Measurements from ENCODE around the gene MRPL12. TPM values are rescaled to one million over a fixed set of nuclear protein-coding genes. Genes with fewer than 3 reads are reported as not detected.

Gene MRPL12
- total and polyA plus RNA-seq, 2 of the 13 experiments (the other 11 are each of a cell fraction or from before 2014, with no cell fraction given) = 39.1 to 94.1 TPM

- 0 out of 2 replicates have a peak, but pooled peaks have one; percentile 25 for TF ChIP-seq ZNF589 (CRISPR knock-in tag; conservative IDR thresholded peaks at IDR 0.05)
- TF ChIP-seq HOXD1 (CRISPR knock-in tag; IDR thresholded peaks at IDR 0.05) = no peak
- peak; percentile 67 for TF ChIP-seq AGO2 (optimal IDR thresholded peaks at IDR 0.05; ENCODE audit: low read depth, low read length)
- TF ChIP-seq, protein P1, sequence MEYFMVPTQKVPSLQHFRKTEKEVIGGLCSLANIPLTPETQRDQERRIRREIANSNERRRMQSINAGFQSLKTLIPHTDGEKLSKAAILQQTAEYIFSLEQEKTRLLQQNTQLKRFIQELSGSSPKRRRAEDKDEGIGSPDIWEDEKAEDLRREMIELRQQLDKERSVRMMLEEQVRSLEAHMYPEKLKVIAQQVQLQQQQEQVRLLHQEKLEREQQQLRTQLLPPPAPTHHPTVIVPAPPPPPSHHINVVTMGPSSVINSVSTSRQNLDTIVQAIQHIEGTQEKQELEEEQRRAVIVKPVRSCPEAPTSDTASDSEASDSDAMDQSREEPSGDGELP (IDR thresholded peaks at IDR 0.05; ENCODE audit: borderline replicate concordance, low read depth) = no peak
- TF ChIP-seq, protein P2, sequence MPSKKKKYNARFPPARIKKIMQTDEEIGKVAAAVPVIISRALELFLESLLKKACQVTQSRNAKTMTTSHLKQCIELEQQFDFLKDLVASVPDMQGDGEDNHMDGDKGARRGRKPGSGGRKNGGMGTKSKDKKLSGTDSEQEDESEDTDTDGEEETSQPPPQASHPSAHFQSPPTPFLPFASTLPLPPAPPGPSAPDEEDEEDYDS (CRISPR knock-in tag; IDR thresholded peaks at IDR 0.05) = no peak
- TF ChIP-seq BRCA1 (CRISPR knock-in tag; IDR thresholded peaks at IDR 0.05) = no peak
- no peak for TF ChIP-seq MLLT10 (CRISPR knock-in tag; IDR thresholded peaks at IDR 0.05)
- TF ChIP-seq EP300 (IDR thresholded peaks at IDR 0.05; ENCODE audit: low read depth in 2 of 2, low read length in 2 of 2) = no peak
- TF ChIP-seq EP300 (CRISPR knock-in tag; IDR thresholded peaks at IDR 0.05; ENCODE audit: borderline replicate concordance) = no peak
- no peak for TF ChIP-seq ZBTB26 (CRISPR knock-in tag; IDR thresholded peaks at IDR 0.05; ENCODE audit: borderline replicate concordance)
- peak; percentile 48 for TF ChIP-seq RBFOX2 (IDR thresholded peaks at IDR 0.05; ENCODE audit: low read depth, low read length)
- TF ChIP-seq, protein P3, sequence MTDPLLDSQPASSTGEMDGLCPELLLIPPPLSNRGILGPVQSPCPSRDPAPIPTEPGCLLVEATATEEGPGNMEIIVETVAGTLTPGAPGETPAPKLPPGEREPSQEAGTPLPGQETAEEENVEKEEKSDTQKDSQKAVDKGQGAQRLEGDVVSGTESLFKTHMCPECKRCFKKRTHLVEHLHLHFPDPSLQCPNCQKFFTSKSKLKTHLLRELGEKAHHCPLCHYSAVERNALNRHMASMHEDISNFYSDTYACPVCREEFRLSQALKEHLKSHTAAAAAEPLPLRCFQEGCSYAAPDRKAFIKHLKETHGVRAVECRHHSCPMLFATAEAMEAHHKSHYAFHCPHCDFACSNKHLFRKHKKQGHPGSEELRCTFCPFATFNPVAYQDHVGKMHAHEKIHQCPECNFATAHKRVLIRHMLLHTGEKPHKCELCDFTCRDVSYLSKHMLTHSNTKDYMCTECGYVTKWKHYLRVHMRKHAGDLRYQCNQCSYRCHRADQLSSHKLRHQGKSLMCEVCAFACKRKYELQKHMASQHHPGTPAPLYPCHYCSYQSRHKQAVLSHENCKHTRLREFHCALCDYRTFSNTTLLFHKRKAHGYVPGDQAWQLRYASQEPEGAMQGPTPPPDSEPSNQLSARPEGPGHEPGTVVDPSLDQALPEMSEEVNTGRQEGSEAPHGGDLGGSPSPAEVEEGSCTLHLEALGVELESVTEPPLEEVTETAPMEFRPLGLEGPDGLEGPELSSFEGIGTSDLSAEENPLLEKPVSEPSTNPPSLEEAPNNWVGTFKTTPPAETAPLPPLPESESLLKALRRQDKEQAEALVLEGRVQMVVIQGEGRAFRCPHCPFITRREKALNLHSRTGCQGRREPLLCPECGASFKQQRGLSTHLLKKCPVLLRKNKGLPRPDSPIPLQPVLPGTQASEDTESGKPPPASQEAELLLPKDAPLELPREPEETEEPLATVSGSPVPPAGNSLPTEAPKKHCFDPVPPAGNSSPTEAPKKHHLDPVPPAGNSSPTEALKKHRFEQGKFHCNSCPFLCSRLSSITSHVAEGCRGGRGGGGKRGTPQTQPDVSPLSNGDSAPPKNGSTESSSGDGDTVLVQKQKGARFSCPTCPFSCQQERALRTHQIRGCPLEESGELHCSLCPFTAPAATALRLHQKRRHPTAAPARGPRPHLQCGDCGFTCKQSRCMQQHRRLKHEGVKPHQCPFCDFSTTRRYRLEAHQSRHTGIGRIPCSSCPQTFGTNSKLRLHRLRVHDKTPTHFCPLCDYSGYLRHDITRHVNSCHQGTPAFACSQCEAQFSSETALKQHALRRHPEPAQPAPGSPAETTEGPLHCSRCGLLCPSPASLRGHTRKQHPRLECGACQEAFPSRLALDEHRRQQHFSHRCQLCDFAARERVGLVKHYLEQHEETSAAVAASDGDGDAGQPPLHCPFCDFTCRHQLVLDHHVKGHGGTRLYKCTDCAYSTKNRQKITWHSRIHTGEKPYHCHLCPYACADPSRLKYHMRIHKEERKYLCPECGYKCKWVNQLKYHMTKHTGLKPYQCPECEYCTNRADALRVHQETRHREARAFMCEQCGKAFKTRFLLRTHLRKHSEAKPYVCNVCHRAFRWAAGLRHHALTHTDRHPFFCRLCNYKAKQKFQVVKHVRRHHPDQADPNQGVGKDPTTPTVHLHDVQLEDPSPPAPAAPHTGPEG (CRISPR knock-in tag; IDR thresholded peaks at IDR 0.05) = no peak
- TF ChIP-seq NR2F1 (CRISPR knock-in tag; IDR thresholded peaks at IDR 0.05) = no peak
These were observed 7.4 kb upstream of the MRPL12 start (continued) for GRCh38 chr17:81695801-81696200.

Data from HepG2 (cell line).